SW480 (cell line): ENCODE results near the gene ACSS1.

Source experiments
- DNase-seq: peaks from one replicate; pipeline ENCODE4 v3.0.0-alpha.2; 2016; ENCODE audit warnings: low spot score

The ACSS1 gene

DNA sequence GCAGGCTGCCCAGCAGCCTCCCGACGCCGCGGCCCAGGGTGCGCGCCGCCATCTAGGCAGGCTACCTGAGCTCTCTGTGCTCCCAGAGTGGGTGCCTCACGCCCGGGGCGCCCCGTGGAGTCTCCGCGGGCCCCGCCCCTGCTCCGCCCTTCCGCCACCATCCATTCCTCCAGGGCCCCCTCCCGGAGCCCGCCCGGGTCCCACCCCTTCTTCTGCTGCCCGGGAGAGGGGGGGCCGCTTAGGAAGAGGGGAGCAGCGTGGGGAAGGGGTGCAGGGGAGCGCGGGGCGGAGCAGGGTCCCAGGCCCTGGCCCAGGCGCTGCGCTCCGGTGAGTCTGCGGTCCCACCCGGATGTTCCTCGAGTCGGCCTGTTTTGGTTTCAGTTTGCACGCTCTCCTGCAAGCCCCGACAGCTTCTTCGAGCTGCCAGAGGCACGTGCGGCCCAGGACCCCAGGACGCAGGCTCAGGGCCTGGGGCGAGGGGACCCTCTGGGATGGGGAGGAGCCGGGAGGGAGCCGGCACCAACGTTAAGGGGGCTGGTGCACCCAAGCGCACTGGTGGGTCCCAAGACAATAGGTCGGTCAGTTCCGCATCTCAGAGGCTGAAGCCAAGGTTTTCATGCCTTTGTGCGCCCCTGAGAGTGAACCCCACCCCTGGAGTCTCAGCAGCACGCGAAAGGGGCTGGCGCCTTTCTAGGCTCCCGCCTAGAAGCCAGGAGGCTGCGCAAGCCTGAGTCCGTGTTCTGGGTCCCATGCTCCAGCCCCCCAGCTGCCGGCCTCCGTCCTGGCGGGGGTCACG lies at the start of gene ACSS1:
Gene ACSS1 (minus strand): TSS at position 89 of the 796 bp plus-strand sequence. CDS start 37 bp downstream, at position 52.
- DNase-seq = peak; percentile 63

DNA sequence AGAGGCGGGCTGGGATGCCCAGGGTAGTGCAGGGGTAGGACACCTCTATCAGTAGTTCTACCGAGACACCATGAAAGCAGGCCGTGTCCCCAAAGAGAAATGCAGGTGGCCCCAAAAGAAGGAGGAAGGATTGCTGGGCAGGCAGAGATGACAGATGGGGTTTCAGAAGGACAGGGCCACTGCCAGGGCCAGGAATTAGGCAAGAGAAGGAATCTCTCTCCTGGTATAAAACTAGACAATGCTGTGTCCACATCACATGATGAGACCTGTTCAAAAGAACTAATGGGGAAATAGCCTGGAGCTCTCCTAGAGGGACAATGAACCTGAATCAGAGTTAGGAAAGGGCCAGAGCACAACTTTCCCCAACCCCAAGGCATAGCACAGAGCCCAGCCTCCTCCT lies 45.6 kb upstream of the ACSS1 start:
- no peak for DNase-seq

DNA sequence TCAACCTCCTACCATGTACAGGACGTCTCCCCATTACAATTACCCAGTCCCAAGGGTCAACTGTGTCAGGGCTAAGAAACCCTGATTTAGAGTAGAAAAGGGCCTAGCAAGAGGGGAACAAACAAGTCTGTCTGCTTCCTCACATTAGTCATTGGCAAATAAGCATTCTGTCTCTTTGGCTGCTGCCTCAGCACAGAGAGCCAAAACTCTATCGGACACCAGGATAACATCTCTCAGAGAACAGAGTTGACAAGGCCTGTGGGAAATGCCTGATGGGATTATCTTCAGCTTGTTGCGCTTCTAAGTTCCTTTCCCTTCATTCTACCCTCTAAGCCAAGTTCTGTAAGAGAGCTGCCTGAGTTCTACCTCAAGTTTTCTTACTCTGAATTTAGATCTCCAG lies 43.0 kb upstream of the ACSS1 start:
- no peak for DNase-seq

DNA sequence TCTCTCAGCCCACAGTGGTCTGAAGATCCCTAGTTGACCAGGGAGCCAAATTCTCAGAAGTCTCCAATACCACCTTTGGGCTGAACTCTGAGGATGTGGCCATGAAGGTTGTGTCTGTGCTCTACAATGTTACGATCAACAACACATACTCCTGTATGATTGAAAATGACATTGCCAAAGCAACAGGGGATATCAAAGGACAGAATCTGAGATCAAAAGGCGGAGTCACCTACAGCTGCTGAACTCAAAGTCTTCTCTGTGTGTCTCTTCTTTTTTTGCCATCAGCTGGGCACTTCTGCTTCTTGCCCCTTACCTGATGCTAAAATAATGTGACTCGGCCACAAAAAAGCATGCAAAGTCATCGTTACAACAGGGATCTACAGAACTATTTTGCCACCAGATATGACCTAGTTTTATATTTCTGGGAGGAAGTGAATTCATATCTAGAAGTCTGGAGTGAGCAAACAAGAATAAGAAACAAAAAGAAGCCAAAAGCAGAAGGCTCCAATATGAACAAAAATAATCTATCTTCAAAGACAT lies 41.7 kb upstream of the ACSS1 start:
- no peak for DNase-seq

DNA sequence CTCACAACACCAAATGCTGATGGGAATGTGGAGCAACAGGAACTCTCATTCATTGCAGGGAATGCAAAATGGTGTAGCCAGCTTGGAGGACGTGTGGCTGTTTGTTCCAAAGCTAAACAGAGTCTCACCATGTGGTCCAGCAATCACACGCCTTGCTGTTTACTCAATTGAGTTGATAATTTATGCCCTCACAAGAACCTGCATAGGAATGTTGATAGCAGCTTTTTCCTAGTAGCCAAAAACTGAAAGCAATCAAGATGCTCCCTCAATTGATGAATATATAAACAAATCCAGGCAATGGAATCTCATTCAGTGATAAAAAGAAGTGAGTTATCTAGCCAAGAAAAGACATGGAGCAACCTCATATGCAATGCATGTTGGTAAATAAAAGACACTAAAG lies 39.6 kb upstream of the ACSS1 start:
- DNase-seq = no peak

DNA sequence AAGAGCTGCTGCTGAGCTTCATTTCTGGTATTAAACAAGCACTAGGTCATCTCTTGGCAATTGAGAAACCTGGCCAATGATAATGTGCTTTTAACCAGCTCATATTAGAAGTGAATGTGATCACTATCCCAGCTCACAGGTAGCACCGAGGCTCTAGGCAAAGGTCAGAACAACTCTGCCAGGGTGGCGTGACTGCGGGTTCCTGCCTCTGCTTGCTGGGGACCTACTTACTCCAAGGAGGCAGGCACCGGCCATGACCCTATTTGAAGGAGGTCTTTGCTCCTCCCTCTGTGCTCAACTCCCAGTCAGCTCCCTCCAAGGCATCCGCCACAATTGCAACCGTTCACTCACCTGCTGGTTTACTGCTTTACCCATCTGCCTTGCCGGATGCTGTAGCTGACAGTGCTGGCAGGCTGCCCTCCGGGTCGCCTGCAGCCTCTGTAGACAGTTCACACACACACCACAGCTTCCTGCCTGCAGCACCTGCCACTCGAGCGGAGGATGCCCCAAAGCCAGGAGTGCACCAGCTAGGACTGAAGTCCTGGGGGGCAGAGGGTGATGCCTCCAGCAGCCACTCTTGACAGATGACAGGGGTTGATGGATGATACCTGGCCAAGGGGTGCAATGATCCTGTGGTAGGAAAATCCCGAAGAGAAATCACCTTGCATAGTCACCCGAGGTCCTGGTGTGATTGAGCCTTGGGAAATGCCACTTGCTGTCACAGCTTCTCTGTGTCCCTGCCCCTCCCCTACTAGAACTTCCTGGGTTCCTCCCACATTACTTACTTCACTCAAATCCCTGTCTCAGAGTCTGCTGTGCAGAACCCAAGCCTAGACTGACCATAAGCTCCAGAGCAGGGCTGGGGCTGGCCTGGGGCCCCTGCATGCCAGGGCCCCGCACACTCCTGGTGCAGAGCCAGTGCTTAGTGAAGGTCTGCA lies 32.8 kb upstream of the ACSS1 start:
- no peak for DNase-seq

DNA sequence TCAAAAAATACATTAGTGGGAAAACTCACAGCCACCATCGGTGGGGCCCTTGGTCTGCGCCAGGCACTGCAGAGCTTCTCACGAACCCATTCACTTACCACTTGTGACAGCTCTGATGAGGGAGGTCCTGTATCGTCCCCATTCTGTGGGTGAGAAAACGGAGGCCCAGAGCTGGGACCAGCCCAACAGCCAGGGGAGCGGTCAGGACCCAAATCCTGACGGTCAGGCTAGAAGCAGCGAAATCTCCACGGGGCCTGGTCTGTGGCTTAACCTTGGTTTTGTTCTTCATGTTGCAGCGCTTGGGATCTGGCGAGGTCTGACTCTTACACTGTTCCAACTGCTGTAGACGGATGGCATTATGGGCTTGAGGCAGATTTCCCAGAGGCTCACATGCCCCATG lies 31.7 kb upstream of the ACSS1 start:
- no peak for DNase-seq

DNA sequence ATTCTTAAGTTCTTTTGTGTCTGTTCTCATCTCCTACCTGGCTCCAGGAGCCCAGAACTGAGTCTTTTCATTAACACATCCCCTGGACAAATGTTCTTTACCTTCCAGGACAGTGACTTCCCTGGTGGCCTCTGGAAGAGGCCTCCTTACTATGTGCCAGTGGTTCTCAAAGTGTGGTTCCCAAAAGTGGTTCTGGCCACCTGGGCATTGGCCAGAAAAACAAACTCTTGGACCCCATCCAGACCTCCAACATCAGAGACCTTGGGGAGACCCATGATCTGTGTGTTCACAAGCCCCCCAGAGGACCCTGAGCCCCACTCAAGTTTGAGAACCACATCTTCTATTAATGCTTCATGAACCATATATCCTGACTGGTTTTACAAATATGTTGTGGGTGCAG lies 31.2 kb upstream of the ACSS1 start:
- no peak for DNase-seq

DNA sequence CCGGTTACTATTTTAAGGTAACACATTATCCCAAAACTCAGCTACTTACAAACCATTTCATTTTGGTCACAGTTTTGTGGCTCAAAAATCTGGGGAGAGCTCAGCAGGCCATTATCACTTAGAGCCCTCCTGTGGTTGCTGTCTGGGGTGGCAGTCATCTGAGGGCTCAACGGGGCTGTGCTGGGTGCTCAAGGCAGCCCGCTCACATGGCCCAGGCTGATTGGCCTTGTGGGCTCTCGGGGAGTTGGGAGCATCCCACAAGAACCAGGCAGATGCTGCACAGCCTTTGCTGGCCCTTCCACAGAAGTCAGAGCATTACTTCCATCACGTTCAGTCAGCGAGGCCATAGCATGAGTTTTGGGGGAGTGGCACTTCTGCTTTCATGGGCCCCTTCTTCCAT lies 30.3 kb upstream of the ACSS1 start:
- no peak for DNase-seq

DNA sequence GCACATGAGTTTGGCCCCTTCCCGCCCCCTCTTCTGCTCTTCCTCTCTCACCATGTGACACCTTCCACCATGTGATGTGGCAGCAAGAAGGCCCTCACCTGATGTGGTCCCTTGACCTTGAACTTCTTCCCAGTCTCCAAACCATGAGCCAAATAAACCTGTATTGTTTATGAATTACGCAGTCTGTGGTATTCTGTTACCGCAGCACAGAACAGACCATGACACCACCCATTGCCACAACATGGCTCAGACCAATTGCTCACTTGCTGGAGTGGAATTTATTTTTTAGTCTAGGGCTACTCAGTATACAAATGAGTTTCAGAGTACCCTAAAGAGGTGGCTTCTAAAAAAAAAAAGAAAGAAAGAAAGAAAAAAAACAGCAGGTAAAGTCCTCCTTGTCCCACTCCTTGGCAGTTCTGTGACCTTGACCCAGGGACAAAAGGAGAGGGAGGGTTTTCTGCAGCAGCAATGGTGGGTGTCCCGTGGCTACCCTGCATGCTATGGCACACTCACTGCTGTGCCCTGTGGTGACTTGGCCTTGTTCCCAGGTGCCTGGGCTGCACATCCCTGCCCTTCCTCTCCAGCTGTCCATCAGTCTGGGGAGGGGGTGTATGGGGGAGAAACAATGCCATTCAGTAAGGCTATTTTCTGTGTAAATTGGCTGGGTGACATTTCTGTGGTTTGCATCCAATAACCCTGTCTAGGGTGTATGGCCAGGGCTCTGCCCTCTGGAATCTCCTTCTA lies 29.4 kb upstream of the ACSS1 start:
- no peak for DNase-seq

DNA sequence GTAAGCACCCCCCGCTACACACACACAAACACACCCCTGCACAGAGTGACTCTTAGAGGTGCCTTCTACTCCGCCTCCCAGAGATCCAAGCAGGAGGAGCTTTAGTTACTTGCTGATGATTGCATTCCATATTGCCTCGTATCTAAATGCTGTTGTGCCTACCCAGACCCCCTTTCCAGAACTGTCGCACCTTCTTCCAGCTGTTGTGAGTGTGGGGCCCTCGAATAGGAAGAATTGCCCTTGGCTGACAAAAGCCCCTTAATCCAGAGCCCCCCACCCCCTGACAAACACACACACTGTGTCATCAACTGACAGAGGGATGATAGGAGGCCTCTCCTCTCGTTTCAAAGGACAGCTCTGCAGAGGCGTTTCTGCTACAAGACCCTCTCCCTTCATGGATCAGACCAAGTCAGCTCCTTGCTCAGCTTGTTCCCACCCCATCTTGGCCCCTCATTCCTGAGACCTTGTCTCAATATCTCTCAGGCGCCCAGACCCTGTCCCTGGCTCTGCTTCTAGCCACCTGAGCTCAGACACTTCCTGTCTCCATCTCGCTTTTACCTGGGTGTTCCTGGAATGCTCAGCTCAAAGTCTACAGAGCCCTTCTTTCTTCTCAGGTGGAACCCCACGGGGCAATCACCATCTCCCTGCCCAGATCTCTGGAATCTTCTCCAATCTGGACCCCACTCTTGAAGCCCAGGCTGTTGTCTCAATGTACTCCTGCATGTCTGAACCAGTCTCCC lies 28.0 kb upstream of the ACSS1 start:
- no peak for DNase-seq

DNA sequence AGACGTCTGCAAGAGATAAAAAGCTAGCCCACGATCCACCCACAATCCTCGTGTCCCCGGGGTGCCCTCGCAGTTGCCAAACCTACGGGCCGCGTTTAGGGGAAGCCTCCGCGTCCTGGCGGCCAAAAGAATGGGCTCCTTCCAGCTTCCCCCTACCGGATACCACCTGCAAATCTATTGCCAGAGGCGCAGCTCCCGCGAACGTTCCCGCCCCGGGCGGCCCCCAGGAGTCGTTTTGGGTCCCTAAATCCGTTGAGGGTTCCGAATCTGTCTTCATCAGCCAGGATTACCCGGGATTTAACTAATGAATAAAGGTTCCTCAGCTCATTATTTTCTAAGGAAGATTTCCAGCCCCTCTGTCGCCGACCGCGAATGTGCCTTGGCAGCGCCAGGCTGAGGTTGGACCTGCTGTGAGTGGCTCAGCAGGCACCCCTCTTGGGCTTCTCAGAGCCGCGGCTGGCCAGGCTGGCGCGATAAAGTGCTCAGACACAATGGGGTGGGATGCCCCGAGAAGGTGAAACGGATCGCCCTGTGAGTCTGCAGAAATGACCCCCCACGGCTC lies 26.8 kb upstream of the ACSS1 start:
- DNase-seq = peak; percentile 60

DNA sequence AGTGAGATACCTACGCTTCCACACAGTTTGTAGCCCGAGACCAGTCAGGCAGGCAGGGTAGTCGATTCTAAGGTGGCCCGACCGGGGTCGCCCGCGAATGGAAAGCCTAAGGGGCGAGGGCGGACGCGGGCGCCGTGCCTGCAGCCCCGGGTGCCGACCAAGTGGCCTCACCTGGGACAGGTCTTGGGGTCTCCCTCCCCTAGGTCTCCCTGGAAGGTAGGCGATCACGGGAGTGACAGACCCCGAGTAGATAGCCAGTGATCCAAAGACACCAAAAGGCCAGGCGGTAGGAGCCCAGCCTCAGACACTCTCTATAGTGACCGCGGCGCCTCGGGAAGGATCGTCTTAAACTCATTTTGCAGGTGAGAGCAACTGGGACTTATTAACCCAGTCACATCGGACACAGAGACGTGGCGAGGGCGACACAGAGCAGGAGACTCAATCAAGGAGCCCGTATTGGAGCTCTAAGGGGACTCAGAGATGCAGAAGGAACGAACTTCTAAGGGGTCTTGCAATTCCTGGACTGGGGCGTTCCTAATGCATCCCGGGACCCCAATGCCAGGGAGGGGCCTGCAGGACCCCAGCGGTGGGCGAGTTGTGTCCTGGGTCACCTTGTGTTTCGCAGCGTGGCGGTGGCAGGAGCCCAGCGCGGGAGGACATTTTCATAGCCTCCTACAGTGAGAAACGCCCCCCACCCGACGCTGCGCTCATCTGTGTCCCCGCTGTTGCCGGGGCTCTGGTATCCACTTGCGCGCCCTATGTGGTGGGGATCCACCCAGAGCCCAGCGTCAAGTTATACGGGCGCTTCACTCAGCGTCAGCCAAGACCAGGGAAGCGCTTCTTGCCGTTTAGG lies 26.1 kb upstream of the ACSS1 start:
- peak; percentile 76 for DNase-seq

DNA sequence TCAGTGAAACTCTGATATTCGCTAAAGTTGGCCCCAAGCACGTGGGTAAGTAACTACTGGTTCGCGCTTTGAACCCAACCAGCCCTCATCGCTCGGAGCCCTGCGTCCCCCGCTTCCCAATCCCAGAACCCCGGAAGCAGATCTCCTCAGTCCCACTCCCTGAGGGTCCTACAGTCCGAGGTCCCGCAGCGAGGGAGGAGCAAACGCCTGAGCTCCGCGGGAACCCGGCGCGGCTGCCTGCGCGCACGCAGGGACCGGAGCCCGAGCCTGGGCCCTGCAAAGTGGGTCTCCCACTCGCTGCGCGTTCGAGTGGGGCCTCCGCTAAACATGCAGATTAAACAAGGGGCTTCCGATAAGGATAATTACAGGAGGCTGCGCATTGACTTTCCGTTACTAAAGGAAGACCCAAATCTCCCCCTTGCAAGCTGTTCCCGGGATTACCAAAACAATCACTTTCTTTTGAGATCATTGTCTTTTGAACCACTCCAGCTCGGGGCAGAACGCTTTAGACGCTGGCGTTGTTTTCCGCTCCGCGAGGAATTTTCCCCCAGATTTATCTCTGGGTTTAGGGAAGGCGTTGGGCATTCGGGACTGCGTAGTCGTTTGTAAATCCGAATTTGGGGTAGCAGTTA lies 25.3 kb upstream of the ACSS1 start:
- no peak for DNase-seq

DNA sequence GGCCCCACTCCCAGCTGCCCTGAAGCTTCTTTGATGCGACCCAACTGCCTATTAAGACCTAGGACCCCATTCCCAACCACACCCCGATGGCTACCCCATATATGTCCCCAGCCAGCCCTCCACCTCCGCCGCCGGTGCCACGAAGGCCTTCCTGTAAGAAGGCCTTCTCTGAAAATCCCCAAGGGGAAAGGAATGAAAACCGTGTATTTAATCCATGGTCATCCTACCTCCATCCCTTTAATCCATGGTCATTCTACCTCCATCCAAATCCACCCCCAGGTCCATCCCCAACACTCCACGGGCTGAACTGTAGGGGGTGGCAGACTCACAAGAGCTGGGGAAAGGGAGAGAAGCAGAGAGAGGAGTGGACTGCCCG lies 24.5 kb upstream of the ACSS1 start:
- no peak for DNase-seq

DNA sequence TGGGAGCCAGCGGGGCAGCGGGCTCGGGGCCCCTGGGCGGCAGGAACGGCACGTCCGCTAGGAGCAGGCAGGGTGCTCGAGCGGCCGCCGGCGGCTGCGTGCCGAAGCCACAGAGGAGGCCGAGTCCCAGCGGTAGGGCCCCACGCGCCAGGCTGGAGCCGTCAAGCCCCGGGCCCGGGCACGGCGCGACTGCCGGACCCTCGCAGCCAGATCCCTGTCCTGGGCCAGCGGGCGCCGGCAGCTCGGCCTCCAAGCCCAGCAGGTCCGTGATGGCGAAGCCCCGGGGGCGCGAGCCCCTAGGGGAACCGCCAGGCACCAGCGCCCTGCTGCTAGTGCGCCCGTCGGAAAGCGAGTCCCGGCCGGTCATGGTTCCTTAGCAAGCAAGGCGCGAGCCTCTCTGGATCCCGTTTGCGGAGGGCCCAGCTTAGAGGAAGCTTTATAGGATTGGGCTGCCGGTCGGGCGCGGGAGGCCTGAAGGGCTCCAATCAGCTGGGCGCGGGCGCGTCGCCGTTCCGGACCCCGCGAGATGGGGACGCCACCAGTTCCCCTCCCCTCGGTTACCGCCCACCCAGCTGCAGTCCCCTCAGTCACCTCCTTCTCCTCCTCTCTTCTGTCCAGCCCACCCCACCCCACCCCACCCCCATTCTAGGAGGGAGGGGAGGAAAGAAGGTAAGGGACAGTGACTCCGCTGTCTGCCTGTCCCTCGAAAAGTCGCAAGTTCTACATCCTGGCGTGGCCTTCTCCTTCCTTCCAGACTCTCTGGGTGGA lies 24.0 kb upstream of the ACSS1 start, which contains the start of gene VSX1:
Gene VSX1 (minus strand): TSS at position 412 of the 768 bp plus-strand sequence. CDS start 45 bp downstream, at position 367.
- DNase-seq = no peak

DNA sequence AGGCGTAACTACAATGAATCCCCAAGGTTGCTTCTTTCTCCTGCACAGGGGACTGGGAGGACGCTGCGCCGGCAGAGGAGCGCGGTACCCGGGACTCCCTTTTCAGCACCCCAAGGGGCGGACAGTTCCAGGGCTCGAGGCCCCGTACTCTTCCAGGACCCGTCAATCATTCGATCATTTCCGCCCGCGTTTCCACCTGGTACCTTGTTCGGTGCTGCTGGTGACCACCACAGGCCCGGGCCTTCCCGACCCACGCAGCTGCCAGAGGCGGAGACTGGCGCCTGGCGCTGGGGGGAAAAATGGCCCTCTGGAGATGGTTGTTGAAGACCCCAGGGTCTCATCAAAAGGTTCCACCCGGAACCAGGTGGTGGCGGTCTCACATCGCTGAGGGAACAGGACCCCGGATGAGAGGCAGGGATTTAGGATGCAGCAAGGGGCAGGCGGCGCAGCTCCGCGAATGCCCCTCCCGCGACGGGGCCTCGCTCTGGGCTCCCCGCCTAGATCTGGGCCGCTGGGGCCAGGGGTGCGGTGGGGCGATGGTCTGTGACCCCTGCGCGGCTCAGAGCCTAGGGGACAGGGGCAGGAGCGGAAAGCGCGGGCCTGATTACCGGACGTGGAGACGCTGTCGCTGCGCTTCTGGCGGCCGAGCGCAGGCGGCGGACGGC lies 23.3 kb upstream of the ACSS1 start:
- no peak for DNase-seq

DNA sequence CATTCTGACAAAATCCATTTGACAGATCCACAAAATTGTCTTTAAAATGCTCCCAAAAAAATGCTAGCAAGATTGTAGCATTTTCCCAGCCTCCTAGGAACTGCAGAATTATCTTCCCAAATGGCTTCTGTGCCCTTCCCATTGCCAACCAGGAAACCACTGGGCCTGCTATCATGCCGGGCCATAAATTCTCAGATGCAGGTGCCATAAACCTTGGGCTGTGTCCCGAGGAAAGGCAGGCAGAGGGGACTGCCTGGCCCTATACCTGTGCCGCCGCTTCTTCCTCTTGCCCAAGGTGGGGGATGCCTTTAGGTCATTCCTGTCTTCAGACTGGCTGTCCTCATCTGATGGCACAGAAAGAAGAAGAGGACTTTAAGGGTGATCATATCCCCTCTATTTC lies 21.2 kb upstream of the ACSS1 start:
- DNase-seq = no peak
